A204.1 (cell line): Measurements from ENCODE around the gene HSD17B8.

Experiments
- FAIRE-seq: peaks from 2 replicates; lab custom pipeline; 2012; peaks lifted over from hg19 to GRCh38; lab: Jason Lieb, UNC

The HSD17B8 gene

DNA sequence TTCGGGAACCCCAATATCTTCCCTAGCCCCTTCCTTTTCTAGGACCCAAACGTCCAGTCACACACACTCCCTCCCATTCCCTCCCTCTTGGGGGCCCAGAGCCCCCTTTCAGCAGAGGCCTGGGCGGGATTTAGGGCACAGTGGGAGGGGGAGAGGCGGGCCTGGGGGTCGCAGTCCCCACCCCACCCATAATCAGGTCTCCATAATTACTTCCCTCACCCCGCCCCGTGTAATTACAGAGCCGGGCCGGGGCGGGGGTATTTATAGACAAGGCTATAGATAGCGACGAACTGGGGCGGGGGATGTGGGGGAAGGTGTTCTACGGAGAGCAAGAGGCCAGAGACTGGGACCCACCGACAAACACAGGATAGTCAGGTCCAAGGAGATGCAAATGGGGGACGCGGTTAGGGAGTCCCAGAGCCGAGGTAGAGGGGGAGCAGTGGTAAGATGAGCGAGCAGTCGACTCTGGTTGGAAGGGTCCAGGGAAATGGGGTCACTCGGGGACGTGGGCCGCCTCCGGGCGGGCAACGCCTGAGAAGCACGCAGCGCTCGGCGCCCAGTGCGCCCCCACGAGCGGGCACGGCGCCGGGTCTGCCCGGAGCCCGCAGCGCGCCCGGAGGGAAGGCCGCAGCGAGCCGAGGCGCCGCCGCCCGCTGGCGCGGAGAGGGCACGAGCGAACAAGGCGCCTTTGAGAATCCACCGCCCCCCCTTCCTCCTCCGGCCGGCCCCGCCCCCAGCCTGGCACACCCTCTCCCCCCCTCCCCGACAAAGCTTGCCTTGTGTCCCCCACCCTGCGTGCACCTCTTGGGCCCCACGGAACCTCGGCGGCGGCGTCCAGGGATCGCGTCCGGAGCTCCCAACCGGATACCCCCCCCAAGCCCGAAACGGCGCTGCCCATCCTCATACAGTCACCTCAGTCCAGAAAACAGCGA is 11.5 kb upstream of the HSD17B8 start:
- FAIRE-seq: no peak

DNA sequence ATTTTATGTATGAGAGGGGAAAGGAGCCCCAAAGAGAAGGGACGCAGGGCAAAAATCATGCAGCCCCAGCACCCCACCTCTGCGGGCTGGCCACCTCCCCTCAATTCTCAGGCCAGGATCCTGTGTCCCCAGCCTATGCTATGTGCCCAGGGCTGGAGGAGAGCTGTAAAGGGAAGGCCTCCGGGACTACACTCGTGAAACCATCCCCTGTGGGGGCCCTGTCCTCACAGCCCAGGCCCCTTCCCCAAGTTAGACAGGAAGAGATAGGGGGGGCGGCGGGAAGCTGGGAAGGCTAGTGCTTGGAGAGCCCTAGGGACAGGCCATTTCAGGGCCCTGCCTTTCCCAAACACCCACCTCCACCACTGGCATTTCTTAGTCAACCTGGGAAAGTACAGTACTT is 10.8 kb upstream of the HSD17B8 start:
- FAIRE-seq: no peak

GRCh38 chr6:33194431-33194979 is 9.9 kb upstream of the HSD17B8 start:
- no peak for FAIRE-seq

- no peak for FAIRE-seq
These were observed 8.9 kb upstream of the HSD17B8 start for GRCh38 chr6:33195304-33196165.

GRCh38 chr6:33197431-33198048 is 6.9 kb upstream of the HSD17B8 start:
- no peak for FAIRE-seq

GRCh38 chr6:33198159-33198852 is 6.1 kb upstream of the HSD17B8 start:
- no peak for FAIRE-seq

DNA sequence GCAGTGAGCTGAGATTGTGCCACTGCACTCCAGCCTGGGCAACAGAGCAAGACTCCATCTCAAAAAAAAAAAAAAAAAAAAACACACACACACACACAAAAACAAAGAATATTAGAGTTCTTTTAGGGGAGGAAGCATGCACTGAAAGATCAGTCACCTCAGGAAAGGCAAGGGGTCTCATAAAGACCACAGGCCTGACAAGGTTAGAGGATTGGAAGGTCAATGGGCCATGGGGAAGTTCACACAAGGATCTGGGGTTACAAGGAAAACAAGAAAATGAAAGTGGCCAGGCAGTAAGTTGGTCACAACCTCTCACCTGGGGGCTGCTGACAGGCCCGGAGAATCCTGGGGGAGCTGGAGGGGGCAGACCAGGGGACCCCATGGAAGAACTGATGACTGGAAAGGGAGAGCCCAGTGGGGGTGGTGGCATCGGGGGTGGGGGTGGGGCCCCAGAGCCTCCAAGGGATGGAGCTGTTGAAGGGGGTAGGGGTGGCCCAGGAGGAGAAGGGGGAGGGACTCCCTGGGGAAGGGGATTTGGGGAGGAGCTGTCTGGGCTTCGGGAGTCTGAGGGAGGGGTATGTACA is 5.5 kb upstream of the HSD17B8 start:
- FAIRE-seq: no peak

GRCh38 chr6:33199687-33200218 is 4.7 kb upstream of the HSD17B8 start:
- no peak for FAIRE-seq

DNA sequence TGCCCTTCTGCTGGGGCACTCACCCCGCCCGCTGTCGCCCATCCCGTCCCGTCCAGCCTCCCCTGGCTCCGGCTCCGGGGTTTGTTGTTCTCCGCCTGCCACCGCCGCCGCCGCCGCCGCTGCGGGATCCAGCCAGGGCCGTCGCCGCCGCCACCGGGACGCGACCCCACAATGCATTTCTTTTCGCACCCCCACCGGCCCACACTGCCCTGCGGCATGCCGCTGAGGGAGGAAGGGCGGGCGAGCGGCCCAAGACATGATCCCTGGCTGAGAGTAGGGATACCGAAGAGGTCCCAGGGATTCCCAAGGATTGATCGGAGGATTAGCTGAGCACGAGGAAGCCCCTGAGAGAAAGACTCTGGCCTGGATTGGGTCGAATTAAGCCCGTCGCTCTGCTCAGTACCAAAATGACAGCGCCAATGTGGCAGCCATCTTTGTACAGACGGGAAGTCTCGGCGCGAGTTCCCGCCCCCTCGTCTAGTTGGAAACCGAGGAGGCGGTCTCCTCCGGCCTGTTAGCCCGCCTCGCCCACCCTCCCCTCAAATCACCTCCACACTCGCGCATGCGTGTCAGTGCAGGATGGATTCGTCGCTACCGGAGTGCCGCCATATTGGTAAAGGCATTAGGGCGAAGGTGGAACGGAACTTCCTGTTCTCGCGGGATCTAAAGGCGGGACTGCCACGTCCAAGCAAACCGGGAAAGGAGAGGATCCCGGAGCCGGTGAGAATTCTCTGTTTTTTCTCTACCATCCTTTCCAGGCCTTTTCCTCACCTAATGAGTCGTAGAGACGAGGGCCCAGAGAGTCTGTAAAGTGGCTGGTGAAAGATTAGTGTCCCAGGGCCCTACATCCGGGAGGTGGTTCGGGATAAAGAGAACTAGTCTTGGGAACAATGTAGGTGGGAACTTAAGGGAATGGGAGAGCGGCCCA is 4.0 kb upstream of the HSD17B8 start, which contains the start of the genes RXRB and SLC39A7:
Gene RXRB (minus strand): TSS at position 447 of the 928 bp plus-strand sequence. CDS start 189 bp downstream, at position 258.
Gene SLC39A7 (plus strand): TSS at position 649 of the 928 bp plus-strand sequence. CDS start 379 bp downstream, outside the sequence.
- peak; percentile 63 for FAIRE-seq

DNA sequence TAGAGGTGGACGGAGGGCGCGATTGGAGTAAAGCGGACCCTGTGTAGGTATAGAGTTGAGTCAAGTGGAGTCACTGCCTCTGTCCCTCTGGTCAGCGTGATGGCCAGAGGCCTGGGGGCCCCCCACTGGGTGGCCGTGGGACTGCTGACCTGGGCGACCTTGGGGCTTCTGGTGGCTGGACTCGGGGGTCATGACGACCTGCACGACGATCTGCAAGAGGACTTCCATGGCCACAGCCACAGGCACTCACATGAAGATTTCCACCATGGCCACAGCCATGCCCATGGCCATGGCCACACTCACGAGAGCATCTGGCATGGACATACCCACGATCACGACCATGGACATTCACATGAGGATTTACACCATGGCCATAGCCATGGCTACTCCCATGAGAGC is 3.3 kb upstream of the HSD17B8 start:
- FAIRE-seq: no peak

DNA sequence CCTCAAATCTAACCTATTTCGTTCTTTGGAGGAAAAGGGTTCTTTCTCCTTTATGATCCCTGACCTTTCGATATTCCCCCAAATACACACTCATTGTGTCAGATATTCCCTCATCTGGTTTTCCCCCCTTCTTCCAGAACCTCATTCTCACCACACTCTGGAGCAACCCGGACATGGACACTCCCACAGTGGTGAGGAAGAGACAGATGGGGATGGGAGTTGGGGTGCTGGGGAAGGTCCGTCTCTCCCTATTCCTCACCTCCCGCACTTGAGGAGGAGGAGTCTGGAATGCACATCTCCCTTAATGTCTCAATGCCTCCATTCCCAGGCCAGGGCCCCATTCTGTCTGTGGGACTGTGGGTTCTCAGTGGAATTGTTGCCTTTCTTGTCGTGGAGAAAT is 2.5 kb upstream of the HSD17B8 start:
- FAIRE-seq: no peak

DNA sequence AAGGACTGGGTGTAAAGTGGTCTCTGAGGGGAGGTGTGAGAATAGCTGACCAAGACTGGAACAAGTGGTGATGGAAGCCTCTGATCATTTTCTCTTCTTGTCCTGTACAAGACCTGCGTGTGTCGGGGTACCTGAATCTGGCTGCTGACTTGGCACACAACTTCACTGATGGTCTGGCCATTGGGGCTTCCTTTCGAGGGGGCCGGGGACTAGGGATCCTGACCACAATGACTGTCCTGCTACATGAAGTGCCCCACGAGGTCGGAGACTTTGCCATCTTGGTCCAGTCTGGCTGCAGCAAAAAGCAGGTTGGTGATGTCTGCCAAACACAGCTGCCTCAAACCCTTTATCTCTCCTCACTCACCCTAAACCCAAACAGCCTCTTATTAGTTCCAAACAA is 1.7 kb upstream of the HSD17B8 start:
- FAIRE-seq: no peak

GRCh38 chr6:33203443-33204164 is 851 bp upstream of the HSD17B8 start:
- FAIRE-seq: no peak

DNA sequence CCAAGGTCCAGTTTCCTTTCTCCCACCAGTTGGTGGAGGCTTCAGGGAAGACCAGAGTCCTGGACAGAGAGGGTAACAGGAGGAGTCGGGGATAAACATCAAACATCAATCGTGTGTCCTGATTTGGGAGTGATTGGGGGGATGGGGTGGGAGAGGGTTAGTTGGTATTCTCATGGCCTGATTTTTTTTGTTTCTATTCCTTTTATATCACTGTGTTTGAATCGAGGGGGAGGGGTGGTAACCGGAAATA is 365 bp upstream of the HSD17B8 start:
- FAIRE-seq: no peak

GRCh38 chr6:33205191-33206026 is 954 bp downstream of the HSD17B8 start:
- no peak for FAIRE-seq

DNA sequence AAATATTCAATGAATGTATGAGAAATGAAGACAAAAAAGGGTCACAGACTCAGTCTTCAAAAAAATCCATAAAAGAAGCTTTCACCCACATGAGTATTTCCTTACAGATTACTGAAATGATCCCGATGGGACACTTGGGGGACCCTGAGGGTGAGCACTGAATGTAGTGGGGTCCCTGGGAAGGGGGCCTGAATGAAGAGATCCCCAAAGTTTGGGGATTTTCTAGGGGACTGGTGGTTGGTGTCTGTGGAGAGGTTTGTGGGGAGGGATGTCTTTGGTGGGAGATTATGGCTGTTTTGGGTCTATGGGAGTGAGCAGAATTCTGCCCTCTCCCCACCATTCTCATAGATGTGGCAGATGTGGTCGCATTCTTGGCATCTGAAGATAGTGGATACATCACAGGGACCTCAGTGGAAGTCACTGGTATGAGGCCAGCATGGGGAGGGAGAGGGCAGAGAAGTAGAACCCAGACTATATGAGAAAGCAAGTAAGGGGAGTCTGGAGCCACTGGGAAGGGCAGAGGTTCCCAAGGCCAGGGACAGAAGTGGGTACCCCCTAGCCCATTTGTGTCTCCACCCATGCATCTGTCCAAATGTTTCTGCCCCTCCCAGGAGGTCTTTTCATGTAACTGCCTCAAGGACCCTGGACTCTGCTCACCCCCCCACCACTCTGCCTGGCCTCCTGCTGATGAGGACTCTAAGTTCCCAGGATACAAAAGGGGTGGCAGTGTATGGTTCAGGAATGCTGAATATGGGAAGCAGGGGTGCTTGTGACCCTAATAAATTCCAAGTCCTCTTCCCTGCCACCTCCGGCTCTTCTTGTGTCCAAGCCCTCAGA is 1.8 kb downstream of the HSD17B8 start:
- no peak for FAIRE-seq

DNA sequence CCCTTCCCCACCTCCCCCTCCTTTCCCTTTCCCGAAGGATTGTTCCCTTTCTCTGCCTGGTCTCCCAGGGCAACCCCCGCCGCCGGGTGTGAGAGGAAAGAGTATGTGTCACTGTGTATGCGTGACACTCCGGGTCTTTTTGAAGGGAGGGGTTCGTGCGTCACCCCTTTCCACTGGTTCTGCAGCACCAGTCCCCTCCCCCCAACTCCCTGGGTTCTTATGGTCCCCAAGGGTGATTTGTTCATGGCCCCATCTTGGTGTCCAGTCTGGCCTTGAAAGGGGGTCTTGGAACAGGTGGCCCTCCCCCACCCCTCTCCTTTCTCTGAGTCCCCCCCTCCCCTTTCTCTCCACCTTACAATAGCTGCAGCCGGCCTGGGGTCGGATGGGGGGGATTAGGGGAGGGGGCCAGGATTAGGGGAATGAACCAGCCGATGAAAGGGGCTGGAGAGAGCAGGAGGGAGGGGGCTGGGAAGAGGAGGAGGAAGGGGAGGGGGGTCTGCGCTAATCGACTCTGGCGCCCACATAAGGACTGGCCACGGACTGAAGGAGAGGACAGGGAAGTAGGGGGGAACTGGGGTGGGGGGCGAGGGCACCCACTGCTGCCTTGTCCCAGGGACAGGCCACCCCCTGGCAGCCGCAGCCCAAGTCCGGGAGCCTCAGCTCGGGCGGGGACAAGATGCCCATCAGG is 2.6 kb downstream of the HSD17B8 start:
- FAIRE-seq: no peak
